Tibial artery (tissue), 4 donors: Measurements from ENCODE around the gene LYAR.

Experiments used
- DNase-seq, 2 donors: peaks; one replicate each; pipeline ENCODE4 v3.0.0-alpha.2; 2019
- H3K27ac ChIP-seq, 2 donors: fragments of 200-600 bp; sonication (generic) in 1 of 2; 1 replicate in 1 of 2; 2 replicates in 1 of 2; pipeline ENCODE4 v1.5.1; 2018 to 2019; ENCODE audit warnings: mild to moderate bottlenecking in 1 of 2
- H3K27me3 ChIP-seq, 2 donors: fragments of 200-600 bp; sonication (generic) in 1 of 2; one replicate each; pipeline versions ENCODE4 v1.5.1 to v1.6.0; 2016 to 2019
- H3K36me3 ChIP-seq, 3 donors: fragments of 200-600 bp; sonication (generic) in 2 of 3; one replicate each; pipeline ENCODE4 v1.5.1; 2016 to 2019; ENCODE audit warnings: mild to moderate bottlenecking in 2 of 3
- H3K4me1 ChIP-seq, 4 donors: fragments of 200-600 bp; sonication (generic) in 2 of 4; 1 replicate in 3 of 4; 2 replicates in 1 of 4; pipeline ENCODE4 v1.5.1; 2016 to 2019
- H3K4me3 ChIP-seq, 2 donors: fragments of 200-600 bp; sonication (generic) in 1 of 2; 1 replicate in 1 of 2; 2 replicates in 1 of 2; pipeline ENCODE4 v1.5.1; 2018 to 2019; ENCODE audit warnings: mild to moderate bottlenecking in 2 of 2
- H3K9me3 ChIP-seq, 3 donors: fragments of 200-600 bp; sonication (generic) in 1 of 3; one replicate each; pipeline ENCODE4 v1.5.1; 2016 to 2019
- CTCF ChIP-seq, 2 experiments: fragments of 200-600 bp in 1 of 2; fragments of 450-650 bp in 1 of 2; IDR thresholded peaks; one replicate each; pipeline ENCODE4 v1.5.1; 2017 to 2019; ENCODE audit warnings: antibody characterized with exemption in 2 of 2, mild to moderate bottlenecking in 1 of 2, moderate library complexity in 1 of 2
- intact Hi-C: fragments of 100-400 bp; cut with DNase I; formaldehyde crosslinking; loops from one replicate; pipeline ENCODE4 v1.15.0; 2023; ENCODE audit warnings: low total_unique reads

Gene LYAR

GRCh38 chr4:4311193-4311592 lies 21.2 kb upstream of the LYAR start:
- no peak overlapping the region for H3K27ac ChIP-seq

GRCh38 chr4:4308800-4309441 lies 19.0 kb upstream of the LYAR start:
- no peak for TF ChIP-seq CTCF (IDR thresholded peaks at IDR 0.05)
- H3K9me3 ChIP-seq = no peaks in the 10 kb centered on the region
- no peak for DNase-seq
- intact Hi-C loops = no loop called here
- no peaks in the 10 kb centered on the region for H3K4me1 ChIP-seq
- no peak overlapping the region for H3K27ac ChIP-seq
- no peak overlapping the region for H3K4me3 ChIP-seq
- peaks cover 7 to 50% (median 34%) of the 10 kb centered on the region in 3 donors for H3K36me3 ChIP-seq
- H3K27me3 ChIP-seq = no peaks in the 10 kb centered on the region

More at GRCh38 chr4:4311193-4311592, 21.2 kb upstream of the LYAR start:
- Histone ChIP-seq H3K27me3 (no peaks in the 10 kb centered on the region), H3K4me1 (no peaks in the 10 kb centered on the region), H3K36me3 (peaks cover 26 to 65% (median 55%) of the 10 kb centered on the region in 3 donors), H3K4me3 (no peak overlapping the region), H3K9me3 (no peaks in the 10 kb centered on the region)
- no peak for TF ChIP-seq CTCF (IDR thresholded peaks at IDR 0.05)
- DNase-seq = no peak
- intact Hi-C loops = no loop called here

- Histone ChIP-seq H3K4me3 (no peak overlapping the region), H3K27ac (no peak overlapping the region), H3K27me3 (no peaks in the 10 kb centered on the region), H3K4me1 (no peaks in the 10 kb centered on the region), H3K36me3 (peaks cover 14 to 44% (median 29%) of the 10 kb centered on the region in 3 donors), H3K9me3 (no peaks in the 10 kb centered on the region)
- no peak for TF ChIP-seq CTCF (IDR thresholded peaks at IDR 0.05)
- intact Hi-C loops = no loop called here
- no peak for DNase-seq
These were observed 17.0 kb upstream of the LYAR start for GRCh38 chr4:4306920-4307319.

GRCh38 chr4:4302416-4302815 lies 12.5 kb upstream of the LYAR start:
- no peak for DNase-seq
- TF ChIP-seq CTCF (IDR thresholded peaks at IDR 0.05) = no peak
- Histone ChIP-seq H3K4me1 (no peaks in the 10 kb centered on the region), H3K36me3 (peaks cover 15 to 39% (median 28%) of the 10 kb centered on the region in 3 donors), H3K27me3 (no peaks in the 10 kb centered on the region), H3K9me3 (no peaks in the 10 kb centered on the region), H3K4me3 (no peak overlapping the region), H3K27ac (no peak overlapping the region)
- intact Hi-C loops = no loop called here

GRCh38 chr4:4302001-4302400 lies 12.0 kb upstream of the LYAR start:
- no peak for TF ChIP-seq CTCF (IDR thresholded peaks at IDR 0.05)
- Histone ChIP-seq H3K27ac (no peak overlapping the region), H3K4me3 (no peak overlapping the region), H3K27me3 (no peaks in the 10 kb centered on the region), H3K9me3 (no peaks in the 10 kb centered on the region), H3K4me1 (no peaks in the 10 kb centered on the region), H3K36me3 (peaks cover 15 to 35% (median 24%) of the 10 kb centered on the region in 3 donors)
- intact Hi-C loops = no loop called here
- DNase-seq = no peak
